Fibroblast of skin of left biceps (primary cell): ENCODE data around the gene TAF4B.
"Not testable (repeated sequence)": the region's sequence is repeated elsewhere in the genome, so short reads cannot be mapped to it uniquely, and the experiment has no call there.

ENCODE experiments used
- DNase-seq, 2 experiments: peaks; one replicate each; pipeline ENCODE4 v3.0.0-alpha.2; 2013; ENCODE audit warnings: low read depth in 2 of 2

TAF4B gene

GRCh38 chr18:26422472-26423162, 196.4 kb downstream of the TAF4B start:
- no peak for DNase-seq

GRCh38 chr18:26424428-26425147, 198.3 kb downstream of the TAF4B start:
- no peak for DNase-seq

- no peak for DNase-seq
These were observed 198.9 kb downstream of the TAF4B start for GRCh38 chr18:26425148-26425531.

- peak; percentile 49 for DNase-seq
These were observed 203.4 kb downstream of the TAF4B start for GRCh38 chr18:26429535-26430226.

GRCh38 chr18:26432651-26433424, 206.6 kb downstream of the TAF4B start:
- DNase-seq: no peak

GRCh38 chr18:26434887-26435286, 208.6 kb downstream of the TAF4B start:
- no peak for DNase-seq

- no peak for DNase-seq
These were observed 209.3 kb downstream of the TAF4B start for GRCh38 chr18:26435415-26436095.

- peak; percentile 70 to 77 for DNase-seq
These were observed 210.2 kb downstream of the TAF4B start for GRCh38 chr18:26436176-26437051.

- DNase-seq: not testable (repeated sequence)
These were observed 211.4 kb downstream of the TAF4B start for GRCh38 chr18:26437634-26438033.

GRCh38 chr18:26438980-26439379, 212.7 kb downstream of the TAF4B start:
- DNase-seq: no peak

GRCh38 chr18:26439537-26439936, 213.3 kb downstream of the TAF4B start:
- DNase-seq: no peak

- DNase-seq: no peak
These were observed 214.4 kb downstream of the TAF4B start for GRCh38 chr18:26440644-26441043.
